ENCODE measurements around the gene MYO18B. TPM values are rescaled to one million over a fixed set of nuclear protein-coding genes. Genes with fewer than 3 reads are reported as not detected.

Gene MYO18B
- total RNA-seq, 1 donor from 2014 or later: 1.9 TPM

- Mint-ChIP-seq H3K9me3 (ENCODE audit: low read depth) (no peaks in the 10 kb centered on the region), H3K27me3 (peaks cover 7% of the 10 kb centered on the region), H3K36me3 (ENCODE audit: insufficient read depth) (no peaks in the 10 kb centered on the region), H3K4me3 (ENCODE audit: low read depth) (no peak overlapping the region), H3K27ac (no peak overlapping the region), H3K4me1 (ENCODE audit: low read depth) (peaks cover 23% of the 10 kb centered on the region)
- DNase-seq (ENCODE audit: low spot score, unreplicated experiment): no peak
- TF ChIP-seq, protein P1, sequence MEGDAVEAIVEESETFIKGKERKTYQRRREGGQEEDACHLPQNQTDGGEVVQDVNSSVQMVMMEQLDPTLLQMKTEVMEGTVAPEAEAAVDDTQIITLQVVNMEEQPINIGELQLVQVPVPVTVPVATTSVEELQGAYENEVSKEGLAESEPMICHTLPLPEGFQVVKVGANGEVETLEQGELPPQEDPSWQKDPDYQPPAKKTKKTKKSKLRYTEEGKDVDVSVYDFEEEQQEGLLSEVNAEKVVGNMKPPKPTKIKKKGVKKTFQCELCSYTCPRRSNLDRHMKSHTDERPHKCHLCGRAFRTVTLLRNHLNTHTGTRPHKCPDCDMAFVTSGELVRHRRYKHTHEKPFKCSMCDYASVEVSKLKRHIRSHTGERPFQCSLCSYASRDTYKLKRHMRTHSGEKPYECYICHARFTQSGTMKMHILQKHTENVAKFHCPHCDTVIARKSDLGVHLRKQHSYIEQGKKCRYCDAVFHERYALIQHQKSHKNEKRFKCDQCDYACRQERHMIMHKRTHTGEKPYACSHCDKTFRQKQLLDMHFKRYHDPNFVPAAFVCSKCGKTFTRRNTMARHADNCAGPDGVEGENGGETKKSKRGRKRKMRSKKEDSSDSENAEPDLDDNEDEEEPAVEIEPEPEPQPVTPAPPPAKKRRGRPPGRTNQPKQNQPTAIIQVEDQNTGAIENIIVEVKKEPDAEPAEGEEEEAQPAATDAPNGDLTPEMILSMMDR (IDR thresholded peaks at IDR 0.05; ENCODE audit: unreplicated experiment): no peak
Observed at GRCh38 chr22:26068571-26068970, 326.6 kb downstream of the MYO18B start.

- H3K36me3 Mint-ChIP-seq (ENCODE audit: insufficient read depth): no peaks in the 10 kb centered on the region
- no peaks in the 10 kb centered on the region for H3K9me3 Mint-ChIP-seq (ENCODE audit: low read depth)
- no peak overlapping the region for H3K27ac Mint-ChIP-seq
- peaks cover 13% of the 10 kb centered on the region for H3K4me1 Mint-ChIP-seq (ENCODE audit: low read depth)
- TF ChIP-seq, protein P1 (IDR thresholded peaks at IDR 0.05; ENCODE audit: unreplicated experiment): no peak
- H3K4me3 Mint-ChIP-seq (ENCODE audit: low read depth): no peak overlapping the region
- H3K27me3 Mint-ChIP-seq: peaks cover 5% of the 10 kb centered on the region
- no peak for DNase-seq (ENCODE audit: low spot score, unreplicated experiment)
Observed at GRCh38 chr22:26072621-26073020, 330.6 kb downstream of the MYO18B start.

DNA sequence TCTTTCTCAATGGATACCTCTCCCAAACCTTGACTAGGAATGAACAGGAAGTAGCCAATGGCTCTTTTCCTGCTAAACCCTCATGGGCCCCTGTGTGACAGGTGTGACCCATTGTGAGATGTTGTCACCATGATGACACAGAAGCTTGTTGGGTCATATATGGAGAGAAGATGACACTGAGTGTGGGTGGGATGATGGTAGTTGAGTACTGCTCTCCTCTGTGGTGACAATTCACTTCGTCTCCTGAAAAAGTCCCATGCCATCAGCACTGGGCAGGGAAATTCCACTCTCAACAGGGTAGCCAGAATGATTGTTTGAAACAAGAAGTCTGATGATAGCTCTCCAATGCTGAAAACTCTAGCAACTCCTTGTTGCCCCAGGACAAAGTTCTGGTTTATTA, 333.3 kb downstream of the MYO18B start:
- Mint-ChIP-seq H3K4me1 (ENCODE audit: low read depth) (no peaks in the 10 kb centered on the region), H3K36me3 (ENCODE audit: insufficient read depth) (no peaks in the 10 kb centered on the region), H3K9me3 (ENCODE audit: low read depth) (no peaks in the 10 kb centered on the region), H3K27me3 (no peaks in the 10 kb centered on the region), H3K27ac (no peak overlapping the region), H3K4me3 (ENCODE audit: low read depth) (no peak overlapping the region)
- DNase-seq (ENCODE audit: low spot score, unreplicated experiment): no peak
- TF ChIP-seq, protein P1 (IDR thresholded peaks at IDR 0.05; ENCODE audit: unreplicated experiment): no peak

DNA sequence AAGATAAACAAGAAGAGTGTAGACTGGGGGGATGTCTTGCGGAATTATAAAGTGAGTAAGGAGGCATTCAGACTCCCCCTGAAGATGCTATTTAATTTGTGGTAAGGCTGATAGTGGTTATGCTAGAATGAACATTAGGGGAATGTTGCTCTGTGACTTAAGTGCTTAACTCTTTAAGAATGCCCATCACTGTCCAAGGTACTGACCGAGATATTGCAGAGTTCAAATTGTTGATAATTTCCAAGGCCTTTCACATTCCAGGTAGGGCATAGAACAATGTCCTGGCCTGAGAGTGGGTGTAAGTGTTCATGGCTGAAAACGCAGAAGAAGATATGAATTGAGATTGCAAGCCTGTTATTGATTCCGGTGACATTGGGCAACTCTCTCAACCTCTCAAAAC, 337.0 kb downstream of the MYO18B start:
- Mint-ChIP-seq H3K36me3 (ENCODE audit: insufficient read depth) (no peaks in the 10 kb centered on the region), H3K27ac (no peak overlapping the region), H3K27me3 (no peaks in the 10 kb centered on the region), H3K4me1 (ENCODE audit: low read depth) (no peaks in the 10 kb centered on the region), H3K9me3 (ENCODE audit: low read depth) (no peaks in the 10 kb centered on the region), H3K4me3 (ENCODE audit: low read depth) (no peak overlapping the region)
- TF ChIP-seq, protein P1 (IDR thresholded peaks at IDR 0.05; ENCODE audit: unreplicated experiment): no peak
- no peak for DNase-seq (ENCODE audit: low spot score, unreplicated experiment)

Other genes starting within 250 kb of the MYO18B start
- gene GRK3, start 177.5 kb upstream of the MYO18B start, total RNA-seq: 21.6 and 26.0 TPM in 2 replicates

All from progenitor cell of endocrine pancreas (in vitro differentiated cells).